Vagina (tissue), 2 donors: ENCODE measurements around the gene SCGB1D1.

ENCODE experiments used
- CTCF ChIP-seq, 3 experiments: fragments of 450-650 bp in 2 of 3; fragments of 200-600 bp in 1 of 3; sonication (generic) in 1 of 3; IDR thresholded peaks; one replicate each; pipeline ENCODE4 v1.5.1; 2017 to 2019; ENCODE audit warnings: antibody characterized with exemption in 3 of 3, mild to moderate bottlenecking in 2 of 3, moderate library complexity in 2 of 3
- POLR2A ChIP-seq, 2 donors: fragments of 450-650 bp; IDR thresholded peaks; one replicate each; pipeline ENCODE4 v1.6.1; 2017; ENCODE audit warnings: antibody characterized with exemption in 2 of 2, mild to moderate bottlenecking in 2 of 2, moderate library complexity in 2 of 2
- POLR2AphosphoS5 ChIP-seq, 2 donors: sonication (generic); formaldehyde crosslinking; IDR thresholded peaks; one replicate each; pipeline ENCODE4 v1.9.0; 2017; ENCODE audit warnings: antibody characterized with exemption in 2 of 2, mild to moderate bottlenecking in 2 of 2, low read depth in 1 of 2; ENCODE audit not compliant: insufficient read depth in 1 of 2

DNA sequence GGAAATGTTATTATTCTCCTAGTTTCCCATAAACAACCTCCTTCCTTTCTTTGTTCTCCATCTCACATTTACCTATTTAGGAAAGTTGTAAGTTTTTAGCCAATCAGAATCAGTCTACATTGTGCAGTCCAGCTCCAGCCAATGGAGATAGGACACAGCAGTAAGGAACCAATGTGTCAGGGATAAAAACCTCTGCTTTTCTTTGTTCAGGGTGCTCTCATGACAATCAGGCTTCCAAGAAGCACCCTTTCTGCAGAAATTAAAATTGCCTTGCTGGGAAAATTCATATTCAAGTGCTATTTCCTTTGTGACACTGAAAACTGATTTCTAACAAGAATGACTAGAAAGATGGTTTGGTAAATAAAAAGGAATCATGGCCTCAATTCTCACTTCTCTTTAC is 33.1 kb downstream of the SCGB1D1 start:
- TF ChIP-seq CTCF (IDR thresholded peaks at IDR 0.05) (no peak), POLR2AphosphoS5 (IDR thresholded peaks at IDR 0.05; ENCODE audit: insufficient read depth in 1 of 2, low read depth in 1 of 2) (no peak), POLR2A (IDR thresholded peaks at IDR 0.05) (no peak)
